ENCODE data around the gene HABP2.

Gene HABP2

DNA sequence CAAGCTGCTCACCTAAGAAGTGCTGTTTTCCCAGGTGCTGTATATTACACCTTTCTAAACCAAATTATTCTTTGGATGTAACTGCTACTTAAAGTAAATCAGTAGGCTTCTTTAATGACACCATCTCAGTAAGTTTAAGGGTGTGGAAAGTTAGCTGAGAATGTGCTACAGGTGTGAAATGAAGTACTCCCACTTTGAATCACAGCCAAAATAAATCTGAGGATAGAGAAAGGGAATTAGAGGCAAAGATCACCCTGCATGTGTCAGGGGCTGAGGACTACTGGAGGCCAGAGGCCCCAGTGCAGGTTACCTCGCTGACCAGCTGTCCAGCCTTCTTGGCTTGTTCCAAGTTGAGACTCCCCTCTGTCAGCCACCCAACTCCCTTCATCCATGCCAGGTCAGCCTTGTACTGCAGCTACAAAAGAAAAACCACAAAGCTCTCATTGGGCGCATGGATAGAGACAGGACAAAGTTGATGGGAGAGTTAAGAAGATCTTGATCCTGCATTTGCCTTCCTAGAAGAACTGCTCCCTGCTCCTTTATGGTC, 75.8 kb downstream of the HABP2 start:
- DNase-seq (ENCODE audit: low read depth, low spot score), result no peak

DNA sequence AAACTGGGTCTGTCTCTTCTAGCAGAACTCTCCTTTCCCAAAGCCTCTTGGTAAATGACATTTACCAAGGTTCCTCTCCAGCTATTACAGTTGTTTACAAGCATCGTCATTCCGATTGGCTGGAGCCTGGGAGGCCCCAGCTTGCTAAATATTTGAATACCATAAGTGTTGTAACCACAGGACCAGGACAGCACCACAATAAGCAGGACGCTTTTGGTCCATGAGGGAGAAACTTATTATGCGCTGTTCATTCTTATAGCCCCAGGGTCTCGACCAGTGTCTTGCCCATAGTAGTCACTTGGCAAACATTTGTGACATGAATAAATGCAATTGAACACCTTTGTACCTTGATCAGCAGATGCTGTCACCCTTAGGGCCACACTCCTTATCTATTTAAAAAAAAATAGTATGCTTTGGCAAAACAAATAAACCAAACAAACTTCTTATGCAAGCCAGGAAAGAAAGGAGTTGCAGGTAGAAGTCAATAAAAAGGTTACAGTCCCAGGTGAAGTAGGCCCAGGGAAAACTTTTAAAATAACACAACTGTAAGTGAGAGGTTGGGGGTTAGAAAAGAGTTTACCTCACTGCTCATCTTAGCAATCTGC, 78.2 kb downstream of the HABP2 start:
- no peak for DNase-seq (ENCODE audit: low read depth, low spot score)

DNA sequence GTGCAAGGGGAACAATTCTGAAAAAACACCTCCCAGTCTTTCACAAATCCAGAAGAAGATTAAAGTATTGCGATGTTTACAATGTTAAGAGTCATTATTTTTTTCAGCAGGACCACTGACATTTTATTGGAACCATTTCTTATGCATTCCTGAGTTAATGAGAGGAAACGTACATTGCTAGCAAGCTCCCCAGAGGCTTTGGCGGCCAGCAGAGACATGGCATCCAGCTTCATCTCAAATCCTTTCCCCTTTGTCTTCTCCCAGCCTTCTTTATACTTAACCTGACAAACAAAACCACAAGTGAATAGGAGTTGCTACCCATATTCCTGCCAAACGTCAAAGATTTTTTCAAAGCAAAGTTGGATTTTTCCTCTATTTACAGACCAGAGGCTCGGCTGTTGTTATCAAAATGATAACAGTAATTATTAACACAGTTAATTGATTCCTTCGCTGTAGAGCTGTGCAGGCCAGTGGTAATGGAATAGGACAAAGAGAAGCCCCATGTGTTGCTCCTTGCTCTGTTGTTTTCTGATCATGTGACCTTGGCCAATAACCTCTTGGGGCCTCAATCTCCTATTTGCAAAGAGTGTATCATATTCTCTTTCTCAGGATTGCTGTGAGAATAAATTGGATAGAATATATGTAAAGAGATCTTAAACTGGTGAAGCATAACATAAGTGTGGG, 79.0 kb downstream of the HABP2 start:
- no peak for DNase-seq (ENCODE audit: low read depth, low spot score)
